Body of pancreas (tissue), 4 donors: ENCODE results near the gene MTR.

Experiments
- CTCF ChIP-seq, 7 experiments: fragments of 450-650 bp in 4 of 7; fragments of 200-600 bp in 3 of 7; sonication (generic) in 3 of 7; IDR thresholded peaks; one replicate each; pipeline ENCODE4 v1.5.1; 2016 to 2019; ENCODE audit warnings: antibody characterized with exemption in 7 of 7
- POLR2A ChIP-seq, 3 donors: fragments of 450-650 bp; IDR thresholded peaks; one replicate each; pipeline ENCODE4 v1.6.1; 2016; ENCODE audit warnings: antibody characterized with exemption in 3 of 3, mild to moderate bottlenecking in 2 of 3

DNA sequence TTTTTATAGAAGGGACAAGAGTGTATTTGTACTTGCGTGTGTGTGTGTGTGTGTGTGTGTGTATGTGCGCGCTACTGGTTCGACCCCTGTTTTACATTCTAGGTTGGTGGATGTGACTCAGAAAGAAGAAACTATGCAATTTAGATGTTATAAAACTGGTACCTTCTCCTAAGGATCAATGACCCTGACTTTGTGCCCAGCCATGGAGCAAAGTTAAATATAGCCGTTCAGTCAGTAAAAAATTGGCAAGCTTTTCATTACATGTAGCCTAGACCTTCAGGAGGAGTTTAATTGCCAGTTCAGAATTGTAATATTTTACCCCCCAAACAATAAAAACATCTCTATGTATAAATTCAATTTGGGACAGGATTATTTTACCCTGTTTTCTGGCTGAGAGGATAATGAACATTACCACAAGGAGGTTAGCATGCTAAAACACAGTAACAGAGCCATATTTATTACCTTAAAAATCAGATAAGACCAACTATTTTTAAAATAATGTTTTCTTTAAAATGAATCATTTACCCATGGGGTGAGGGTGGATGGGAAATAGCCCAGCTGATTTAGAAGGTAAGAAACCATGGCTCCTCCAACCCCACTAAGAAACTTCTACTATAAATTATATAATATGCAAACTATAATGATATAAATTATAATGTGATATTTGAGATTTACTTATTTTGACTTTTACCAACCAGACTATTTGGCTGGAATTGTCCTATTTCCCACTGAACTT, 33.5 kb upstream of the MTR start:
- TF ChIP-seq POLR2A (IDR thresholded peaks at IDR 0.05) (no peak), CTCF (IDR thresholded peaks at IDR 0.05) (no peak)
